ENCODE data around the gene KDM4B. TPM values are rescaled to one million over a fixed set of nuclear protein-coding genes. Genes with fewer than 3 reads are reported as not detected.

The KDM4B gene
- total RNA-seq, 1 donor from 2014 or later, result 38.9 TPM

- peaks cover 4% of the 10 kb centered on the region for H3K36me3 Mint-ChIP-seq (ENCODE audit: low read depth)
- H3K9me3 Mint-ChIP-seq, result no peaks in the 10 kb centered on the region
- no peaks in the 10 kb centered on the region for H3K4me1 Mint-ChIP-seq (ENCODE audit: low read depth)
- no peaks in the 10 kb centered on the region for H3K27me3 Mint-ChIP-seq (ENCODE audit: insufficient read depth)
- intact Hi-C loops (cut with micrococcal nuclease), result no loop called here
- H3K27ac Mint-ChIP-seq, result no peak overlapping the region
- no peak for DNase-seq (ENCODE audit: low spot score)
- no peak overlapping the region for H3K4me3 Mint-ChIP-seq
Observed at GRCh38 chr19:5072115-5072514, 103.2 kb downstream of the KDM4B start.

GRCh38 chr19:5073153-5073844, 104.4 kb downstream of the KDM4B start:
- Mint-ChIP-seq H3K27ac (no peak overlapping the region), H3K4me1 (ENCODE audit: low read depth) (no peaks in the 10 kb centered on the region), H3K27me3 (ENCODE audit: insufficient read depth) (no peaks in the 10 kb centered on the region), H3K4me3 (no peak overlapping the region), H3K9me3 (no peaks in the 10 kb centered on the region), H3K36me3 (ENCODE audit: low read depth) (peaks cover 4% of the 10 kb centered on the region)
- DNase-seq (ENCODE audit: low spot score), result no peak
- intact Hi-C loops (cut with micrococcal nuclease), result no loop called here

- intact Hi-C loops (cut with micrococcal nuclease), result no loop called here
- peaks cover 7% of the 10 kb centered on the region for H3K36me3 Mint-ChIP-seq (ENCODE audit: low read depth)
- no peaks in the 10 kb centered on the region for H3K9me3 Mint-ChIP-seq
- H3K27ac Mint-ChIP-seq, result no peak overlapping the region
- H3K4me3 Mint-ChIP-seq, result no peak overlapping the region
- H3K27me3 Mint-ChIP-seq (ENCODE audit: insufficient read depth), result no peaks in the 10 kb centered on the region
- DNase-seq (ENCODE audit: low spot score), result no peak
- H3K4me1 Mint-ChIP-seq (ENCODE audit: low read depth), result no peaks in the 10 kb centered on the region
Observed at GRCh38 chr19:5074407-5074806, 105.5 kb downstream of the KDM4B start.

GRCh38 chr19:5074830-5075394, 106.0 kb downstream of the KDM4B start:
- Mint-ChIP-seq H3K4me3 (no peak overlapping the region), H3K27ac (no peak overlapping the region), H3K9me3 (no peaks in the 10 kb centered on the region), H3K36me3 (ENCODE audit: low read depth) (peaks cover 7% of the 10 kb centered on the region), H3K4me1 (ENCODE audit: low read depth) (no peaks in the 10 kb centered on the region), H3K27me3 (ENCODE audit: insufficient read depth) (no peaks in the 10 kb centered on the region)
- intact Hi-C loops (cut with micrococcal nuclease), result no loop called here
- DNase-seq (ENCODE audit: low spot score), result no peak

GRCh38 chr19:5075597-5075996, 106.7 kb downstream of the KDM4B start:
- no peak overlapping the region for H3K27ac Mint-ChIP-seq
- no peaks in the 10 kb centered on the region for H3K4me1 Mint-ChIP-seq (ENCODE audit: low read depth)
- no peak for DNase-seq (ENCODE audit: low spot score)
- H3K36me3 Mint-ChIP-seq (ENCODE audit: low read depth), result peaks cover 12% of the 10 kb centered on the region
- no peak overlapping the region for H3K4me3 Mint-ChIP-seq
- H3K27me3 Mint-ChIP-seq (ENCODE audit: insufficient read depth), result no peaks in the 10 kb centered on the region
- H3K9me3 Mint-ChIP-seq, result no peaks in the 10 kb centered on the region
- intact Hi-C loops (cut with micrococcal nuclease), result no loop called here

- no peak for DNase-seq (ENCODE audit: low spot score)
- H3K36me3 Mint-ChIP-seq (ENCODE audit: low read depth), result peaks cover 14% of the 10 kb centered on the region
- H3K9me3 Mint-ChIP-seq, result no peaks in the 10 kb centered on the region
- H3K4me1 Mint-ChIP-seq (ENCODE audit: low read depth), result no peaks in the 10 kb centered on the region
- no peak overlapping the region for H3K27ac Mint-ChIP-seq
- intact Hi-C loops (cut with micrococcal nuclease), result no loop called here
- H3K27me3 Mint-ChIP-seq (ENCODE audit: insufficient read depth), result no peaks in the 10 kb centered on the region
- H3K4me3 Mint-ChIP-seq, result no peak overlapping the region
Observed at GRCh38 chr19:5076440-5077208, 107.7 kb downstream of the KDM4B start.

GRCh38 chr19:5077209-5077515, 108.2 kb downstream of the KDM4B start:
- Mint-ChIP-seq H3K27ac (no peak overlapping the region), H3K4me3 (no peak overlapping the region), H3K9me3 (no peaks in the 10 kb centered on the region), H3K27me3 (ENCODE audit: insufficient read depth) (no peaks in the 10 kb centered on the region), H3K36me3 (ENCODE audit: low read depth) (peaks cover 15% of the 10 kb centered on the region), H3K4me1 (ENCODE audit: low read depth) (no peaks in the 10 kb centered on the region)
- intact Hi-C loops (cut with micrococcal nuclease), result no loop called here
- no peak for DNase-seq (ENCODE audit: low spot score)

- intact Hi-C loops (cut with micrococcal nuclease), result no loop called here
- H3K4me1 Mint-ChIP-seq (ENCODE audit: low read depth), result no peaks in the 10 kb centered on the region
- H3K9me3 Mint-ChIP-seq, result no peaks in the 10 kb centered on the region
- H3K36me3 Mint-ChIP-seq (ENCODE audit: low read depth), result peaks cover 14% of the 10 kb centered on the region
- H3K27me3 Mint-ChIP-seq (ENCODE audit: insufficient read depth), result no peaks in the 10 kb centered on the region
- no peak for DNase-seq (ENCODE audit: low spot score)
- H3K27ac Mint-ChIP-seq, result no peak overlapping the region
- no peak overlapping the region for H3K4me3 Mint-ChIP-seq
Observed at GRCh38 chr19:5078182-5078581, 109.3 kb downstream of the KDM4B start.

- Mint-ChIP-seq H3K4me1 (ENCODE audit: low read depth) (no peaks in the 10 kb centered on the region), H3K4me3 (no peak overlapping the region), H3K9me3 (no peaks in the 10 kb centered on the region), H3K36me3 (ENCODE audit: low read depth) (peaks cover 15% of the 10 kb centered on the region), H3K27me3 (ENCODE audit: insufficient read depth) (no peaks in the 10 kb centered on the region), H3K27ac (no peak overlapping the region)
- DNase-seq (ENCODE audit: low spot score), result no peak
- intact Hi-C loops (cut with micrococcal nuclease), result no loop called here
Observed at GRCh38 chr19:5078666-5079065, 109.8 kb downstream of the KDM4B start.

- H3K4me1 Mint-ChIP-seq (ENCODE audit: low read depth), result no peaks in the 10 kb centered on the region
- DNase-seq (ENCODE audit: low spot score), result no peak
- peaks cover 17% of the 10 kb centered on the region for H3K36me3 Mint-ChIP-seq (ENCODE audit: low read depth)
- intact Hi-C loops (cut with micrococcal nuclease), result no loop called here
- no peak overlapping the region for H3K4me3 Mint-ChIP-seq
- no peaks in the 10 kb centered on the region for H3K9me3 Mint-ChIP-seq
- H3K27ac Mint-ChIP-seq, result no peak overlapping the region
- H3K27me3 Mint-ChIP-seq (ENCODE audit: insufficient read depth), result no peaks in the 10 kb centered on the region
Observed at GRCh38 chr19:5079071-5079774, 110.3 kb downstream of the KDM4B start.

- peaks cover 17% of the 10 kb centered on the region for H3K36me3 Mint-ChIP-seq (ENCODE audit: low read depth)
- no peaks in the 10 kb centered on the region for H3K27me3 Mint-ChIP-seq (ENCODE audit: insufficient read depth)
- intact Hi-C loops (cut with micrococcal nuclease), result no loop called here
- H3K4me1 Mint-ChIP-seq (ENCODE audit: low read depth), result no peaks in the 10 kb centered on the region
- no peak for DNase-seq (ENCODE audit: low spot score)
- H3K4me3 Mint-ChIP-seq, result no peak overlapping the region
- H3K9me3 Mint-ChIP-seq, result no peaks in the 10 kb centered on the region
- H3K27ac Mint-ChIP-seq, result no peak overlapping the region
Observed at GRCh38 chr19:5080030-5080654, 111.2 kb downstream of the KDM4B start.

GRCh38 chr19:5080809-5081208, 111.9 kb downstream of the KDM4B start:
- no peak for DNase-seq (ENCODE audit: low spot score)
- no peaks in the 10 kb centered on the region for H3K4me1 Mint-ChIP-seq (ENCODE audit: low read depth)
- H3K27me3 Mint-ChIP-seq (ENCODE audit: insufficient read depth), result no peaks in the 10 kb centered on the region
- no peak overlapping the region for H3K27ac Mint-ChIP-seq
- H3K9me3 Mint-ChIP-seq, result no peaks in the 10 kb centered on the region
- intact Hi-C loops (cut with micrococcal nuclease), result no loop called here
- H3K36me3 Mint-ChIP-seq (ENCODE audit: low read depth), result peaks cover 17% of the 10 kb centered on the region
- no peak overlapping the region for H3K4me3 Mint-ChIP-seq

Measured in activated T-helper 1 cell treated with anti-CD3 and anti-CD28 coated beads, Interleukin-12 subunit alpha, Interleukin-12 subunit beta, Interleukin-2, Interleukin-4 antibody, amounts not matched to agents 30 ng/mL and 10 ng/mL and 1 ng/mL, durations not matched to agents 14 hours and 24 hours and 36 hours (primary cell).